ENCODE results near the gene ACBD6.
A peak's percentile ranks its signal among the peaks of the same experiment; 100 is the strongest.

ACBD6 gene

DNA sequence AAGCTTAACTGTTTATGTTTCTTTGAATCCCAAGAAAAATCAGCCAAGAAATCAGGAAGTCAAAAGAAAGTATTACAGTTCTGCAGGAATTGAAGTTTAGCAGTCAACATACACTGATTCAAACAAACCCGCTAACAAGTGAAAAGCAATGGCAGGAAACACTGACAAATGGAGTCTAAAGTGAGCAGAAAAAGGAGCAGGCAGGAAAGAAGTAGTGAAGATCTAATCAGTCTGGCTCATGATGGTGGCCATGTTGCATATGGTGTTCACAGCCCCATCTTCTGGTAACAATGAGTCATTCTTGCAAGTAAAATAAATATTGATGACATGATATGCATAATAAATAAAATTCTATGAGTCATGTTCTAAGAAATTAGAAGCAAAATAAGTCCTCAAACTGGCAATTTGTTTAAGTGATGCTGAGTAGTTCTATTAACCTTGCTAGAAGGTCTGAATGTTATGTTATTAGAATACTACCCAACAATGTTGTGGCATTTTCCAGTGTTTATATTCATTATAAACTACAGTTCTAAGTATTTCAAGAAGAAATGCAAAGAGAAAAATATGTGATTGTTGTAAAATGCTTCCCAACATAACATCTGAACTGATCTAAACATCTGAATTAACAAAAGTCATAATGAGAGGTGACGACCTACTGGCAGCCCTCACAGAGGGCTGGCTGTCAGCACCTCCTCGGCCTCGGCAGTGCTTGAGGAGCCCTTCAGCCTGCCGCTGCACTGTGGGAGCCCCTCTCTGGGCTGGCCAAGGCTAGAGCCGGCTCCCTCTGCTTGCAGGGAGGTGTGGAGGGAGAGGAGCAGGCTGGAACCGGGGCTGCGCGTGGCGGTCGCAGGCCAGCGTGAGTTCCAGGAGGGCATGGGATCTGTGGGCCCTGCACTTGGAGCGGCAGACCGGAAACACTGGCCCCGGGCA is 5.7 kb upstream of the ACBD6 start:
- Histone ChIP-seq H3K27ac (ENCODE audit: low read depth, low read length) (no peak overlapping the region), H3K9ac (ENCODE audit: low read length) (no peak overlapping the region), H3K4me1 (ENCODE audit: control insufficient read depth, insufficient read depth, low read length) (peaks cover 7% of the 10 kb centered on the region), H3K27me3 (ENCODE audit: control insufficient read depth, insufficient read depth, low read length) (no peaks in the 10 kb centered on the region), H3K36me3 (ENCODE audit: control insufficient read depth, insufficient read depth, low read length) (no peaks in the 10 kb centered on the region), H3K9me3 (ENCODE audit: control insufficient read depth, insufficient read depth, low read depth, low read length) (peaks cover 25% of the 10 kb centered on the region), H3K4me3 (ENCODE audit: low read depth, low read length) (no peak overlapping the region)

DNA sequence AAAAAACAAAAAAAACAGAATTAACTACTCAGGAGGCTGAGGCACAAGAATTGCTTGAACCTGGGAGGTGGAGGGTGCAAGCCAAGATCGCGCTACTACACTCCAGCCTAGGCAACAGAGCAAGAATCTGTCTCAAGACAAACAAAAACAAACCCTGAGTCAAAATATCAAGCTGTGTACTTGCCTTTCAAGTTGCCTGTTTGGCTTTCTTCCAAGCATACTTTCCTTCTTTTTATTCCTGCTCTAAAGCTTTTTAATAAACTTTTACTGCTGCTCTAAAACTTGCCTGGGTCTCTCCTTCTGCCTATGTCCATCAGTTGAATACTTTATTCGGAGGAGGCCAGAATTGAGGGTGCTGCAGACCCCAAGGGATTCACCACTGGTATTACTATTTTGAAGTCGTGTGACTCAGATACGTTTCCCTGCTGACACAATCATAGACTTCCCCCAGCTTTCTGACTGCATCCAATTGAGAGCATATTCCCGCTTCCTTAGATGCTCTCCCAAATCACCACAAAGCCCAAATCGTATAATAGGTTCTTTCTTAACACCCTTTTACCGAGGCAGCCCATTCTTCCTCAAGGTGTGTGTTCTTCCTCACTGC is 3.5 kb upstream of the ACBD6 start:
- H3K4me3 ChIP-seq (ENCODE audit: low read depth, low read length) = no peak overlapping the region
- H3K9ac ChIP-seq (ENCODE audit: low read length) = no peak overlapping the region
- no peaks in the 10 kb centered on the region for H3K36me3 ChIP-seq (ENCODE audit: control insufficient read depth, insufficient read depth, low read length)
- peaks cover 25% of the 10 kb centered on the region for H3K9me3 ChIP-seq (ENCODE audit: control insufficient read depth, insufficient read depth, low read depth, low read length)
- no peaks in the 10 kb centered on the region for H3K4me1 ChIP-seq (ENCODE audit: control insufficient read depth, insufficient read depth, low read length)
- no peak overlapping the region for H3K27ac ChIP-seq (ENCODE audit: low read depth, low read length)
- no peaks in the 10 kb centered on the region for H3K27me3 ChIP-seq (ENCODE audit: control insufficient read depth, insufficient read depth, low read length)

GRCh38 chr1:180504186-180504585 is 1.8 kb upstream of the ACBD6 start:
- Histone ChIP-seq H3K9ac (ENCODE audit: low read length) (no peak overlapping the region), H3K36me3 (ENCODE audit: control insufficient read depth, insufficient read depth, low read length) (no peaks in the 10 kb centered on the region), H3K9me3 (ENCODE audit: control insufficient read depth, insufficient read depth, low read depth, low read length) (peaks cover 16% of the 10 kb centered on the region), H3K4me1 (ENCODE audit: control insufficient read depth, insufficient read depth, low read length) (no peaks in the 10 kb centered on the region), H3K4me3 (ENCODE audit: low read depth, low read length) (no peak overlapping the region), H3K27ac (ENCODE audit: low read depth, low read length) (no peak overlapping the region), H3K27me3 (ENCODE audit: control insufficient read depth, insufficient read depth, low read length) (no peaks in the 10 kb centered on the region)

DNA sequence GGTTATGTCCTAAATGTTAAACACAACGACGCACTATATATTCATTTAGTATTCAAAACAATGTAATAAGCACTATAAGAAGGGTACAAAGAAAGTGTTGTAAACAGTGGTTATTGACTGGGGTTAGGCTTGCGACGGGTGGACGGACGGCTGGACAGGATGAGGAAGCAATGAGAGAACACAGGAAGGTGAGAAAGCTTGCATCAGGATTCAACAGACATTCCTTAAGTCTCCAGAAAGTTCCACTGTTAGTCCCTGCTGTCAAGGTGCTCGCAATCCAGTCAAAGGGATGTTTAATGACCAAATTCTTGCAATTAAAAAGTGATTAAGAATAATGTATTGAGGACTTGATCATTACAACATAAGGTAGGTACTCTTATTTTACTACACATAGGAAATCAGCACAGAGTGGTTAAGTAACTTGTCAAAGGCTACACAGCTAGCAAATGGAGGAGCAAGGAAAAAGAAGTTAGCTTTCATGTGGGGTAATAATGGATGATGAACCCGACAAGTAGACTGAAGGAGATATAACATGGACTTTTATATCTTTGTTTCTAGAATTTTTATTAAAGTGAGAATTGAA is 994 bp upstream of the ACBD6 start:
- Histone ChIP-seq H3K27ac (ENCODE audit: low read depth, low read length) (no peak overlapping the region), H3K4me3 (ENCODE audit: low read depth, low read length) (peak overlapping the region; percentile 98)

DNA sequence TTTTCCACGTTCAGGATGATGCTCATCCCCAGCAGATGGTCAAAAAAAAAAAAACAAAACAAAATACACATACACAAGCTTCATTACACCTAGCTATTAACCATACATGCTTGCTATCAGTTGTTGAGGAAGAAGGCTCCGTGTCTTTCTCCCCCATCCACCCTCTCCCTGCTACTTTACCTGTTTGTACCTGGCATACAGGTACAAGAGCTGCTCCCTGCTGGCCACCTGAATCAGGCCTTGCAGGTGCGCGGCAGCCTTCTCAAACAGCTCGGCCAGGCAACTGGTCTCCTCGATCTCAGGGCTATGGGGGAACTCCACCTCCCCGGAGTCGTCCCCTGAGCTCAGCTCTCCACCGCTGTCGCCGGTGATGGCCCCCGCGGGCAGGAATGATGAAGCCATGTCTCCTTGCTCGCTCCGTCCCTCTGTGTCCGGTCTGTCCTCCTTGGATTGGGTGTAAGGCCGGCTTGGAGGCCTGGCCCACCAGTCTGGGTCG is 464 bp downstream of the ACBD6 start:
- Histone ChIP-seq H3K9ac (ENCODE audit: low read length) (peak overlapping the region; percentile 90), H3K4me3 (ENCODE audit: low read depth, low read length) (peak overlapping the region; percentile 98), H3K27me3 (ENCODE audit: control insufficient read depth, insufficient read depth, low read length) (no peaks in the 10 kb centered on the region), H3K27ac (ENCODE audit: low read depth, low read length) (peak overlapping the region; percentile 78), H3K36me3 (ENCODE audit: control insufficient read depth, insufficient read depth, low read length) (0 out of 2 replicates have a peak, but pooled peaks cover 6% of the 10 kb centered on the region), H3K9me3 (ENCODE audit: control insufficient read depth, insufficient read depth, low read depth, low read length) (no peaks in the 10 kb centered on the region), H3K4me1 (ENCODE audit: control insufficient read depth, insufficient read depth, low read length) (no peaks in the 10 kb centered on the region)

More for the DNA sequence above, 994 bp upstream of the ACBD6 start:
- H3K4me1 ChIP-seq (ENCODE audit: control insufficient read depth, insufficient read depth, low read length) = no peaks in the 10 kb centered on the region
- no peaks in the 10 kb centered on the region for H3K27me3 ChIP-seq (ENCODE audit: control insufficient read depth, insufficient read depth, low read length)
- H3K9me3 ChIP-seq (ENCODE audit: control insufficient read depth, insufficient read depth, low read depth, low read length) = peaks cover 10% of the 10 kb centered on the region; the same call in 1 of the 2 replicates
- H3K9ac ChIP-seq (ENCODE audit: low read length) = no peak overlapping the region
- H3K36me3 ChIP-seq (ENCODE audit: control insufficient read depth, insufficient read depth, low read length) = 0 out of 2 replicates have a peak, but pooled peaks cover 4% of the 10 kb centered on the region

DNA sequence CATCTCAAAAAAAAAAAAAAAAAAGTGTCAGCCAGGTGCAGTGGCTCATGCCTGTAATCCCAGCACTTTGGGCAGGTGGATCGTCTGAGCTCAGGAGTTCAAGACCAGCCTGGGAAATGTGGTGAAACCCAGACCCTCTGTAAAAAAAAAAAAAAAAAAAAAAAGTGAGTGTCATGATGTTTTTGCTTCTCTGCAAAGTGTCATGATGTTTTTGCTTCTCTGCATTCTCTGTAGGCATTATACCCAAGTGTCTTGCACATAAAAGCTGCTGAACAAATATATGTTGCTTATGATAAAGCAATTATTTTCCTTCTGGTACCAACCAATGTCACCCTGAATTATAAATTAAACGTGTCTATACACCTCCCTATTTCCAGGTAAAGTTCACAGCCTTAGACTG is 1.7 kb downstream of the ACBD6 start:
- Histone ChIP-seq H3K9ac (ENCODE audit: low read length) (no peak overlapping the region), H3K27me3 (ENCODE audit: control insufficient read depth, insufficient read depth, low read length) (no peaks in the 10 kb centered on the region), H3K27ac (ENCODE audit: low read depth, low read length) (no peak overlapping the region), H3K9me3 (ENCODE audit: control insufficient read depth, insufficient read depth, low read depth, low read length) (no peaks in the 10 kb centered on the region), H3K4me1 (ENCODE audit: control insufficient read depth, insufficient read depth, low read length) (no peaks in the 10 kb centered on the region), H3K36me3 (ENCODE audit: control insufficient read depth, insufficient read depth, low read length) (0 out of 2 replicates have a peak, but pooled peaks cover 6% of the 10 kb centered on the region), H3K4me3 (ENCODE audit: low read depth, low read length) (0 out of 2 replicates have a peak overlapping the region, but pooled peaks have one; percentile 98)

DNA sequence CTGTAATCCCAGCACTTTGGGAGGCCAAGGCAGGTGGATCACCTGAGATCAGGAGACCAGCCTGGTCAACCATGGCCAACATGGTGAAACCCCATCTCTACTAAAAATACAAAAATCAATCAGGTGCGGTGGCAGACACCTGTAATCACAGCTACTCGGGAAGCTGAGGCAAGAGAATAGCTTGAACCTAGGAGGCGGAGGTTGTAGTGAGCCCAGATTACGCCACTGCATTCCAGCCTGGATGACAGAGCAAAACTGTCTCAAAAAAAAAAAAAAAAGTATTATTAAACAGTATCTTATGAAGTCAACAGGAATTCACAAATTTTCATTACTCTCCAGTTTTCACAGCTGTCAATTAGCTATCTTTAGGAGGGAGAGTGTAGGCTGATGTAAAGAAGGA is 3.8 kb downstream of the ACBD6 start:
- no peak overlapping the region for H3K9ac ChIP-seq (ENCODE audit: low read length)
- peaks cover 12% of the 10 kb centered on the region; the same call in 1 of the 2 replicates for H3K36me3 ChIP-seq (ENCODE audit: control insufficient read depth, insufficient read depth, low read length)
- H3K4me3 ChIP-seq (ENCODE audit: low read depth, low read length) = no peak overlapping the region
- H3K27ac ChIP-seq (ENCODE audit: low read depth, low read length) = no peak overlapping the region
- H3K27me3 ChIP-seq (ENCODE audit: control insufficient read depth, insufficient read depth, low read length) = no peaks in the 10 kb centered on the region
- H3K9me3 ChIP-seq (ENCODE audit: control insufficient read depth, insufficient read depth, low read depth, low read length) = no peaks in the 10 kb centered on the region
- H3K4me1 ChIP-seq (ENCODE audit: control insufficient read depth, insufficient read depth, low read length) = no peaks in the 10 kb centered on the region

GRCh38 chr1:180497826-180498225 is 4.6 kb downstream of the ACBD6 start:
- H3K4me3 ChIP-seq (ENCODE audit: low read depth, low read length) = no peak overlapping the region
- no peaks in the 10 kb centered on the region for H3K9me3 ChIP-seq (ENCODE audit: control insufficient read depth, insufficient read depth, low read depth, low read length)
- H3K9ac ChIP-seq (ENCODE audit: low read length) = no peak overlapping the region
- peaks cover 12% of the 10 kb centered on the region; the same call in 1 of the 2 replicates for H3K36me3 ChIP-seq (ENCODE audit: control insufficient read depth, insufficient read depth, low read length)
- H3K27me3 ChIP-seq (ENCODE audit: control insufficient read depth, insufficient read depth, low read length) = no peaks in the 10 kb centered on the region
- H3K27ac ChIP-seq (ENCODE audit: low read depth, low read length) = no peak overlapping the region
- no peaks in the 10 kb centered on the region for H3K4me1 ChIP-seq (ENCODE audit: control insufficient read depth, insufficient read depth, low read length)

GRCh38 chr1:180494370-180494769 is 8.0 kb downstream of the ACBD6 start:
- no peaks in the 10 kb centered on the region for H3K9me3 ChIP-seq (ENCODE audit: control insufficient read depth, insufficient read depth, low read depth, low read length)
- no peak overlapping the region for H3K9ac ChIP-seq (ENCODE audit: low read length)
- H3K27me3 ChIP-seq (ENCODE audit: control insufficient read depth, insufficient read depth, low read length) = no peaks in the 10 kb centered on the region
- peaks cover 20% of the 10 kb centered on the region; the same call in 1 of the 2 replicates for H3K36me3 ChIP-seq (ENCODE audit: control insufficient read depth, insufficient read depth, low read length)
- no peak overlapping the region for H3K27ac ChIP-seq (ENCODE audit: low read depth, low read length)
- H3K4me3 ChIP-seq (ENCODE audit: low read depth, low read length) = no peak overlapping the region
- H3K4me1 ChIP-seq (ENCODE audit: control insufficient read depth, insufficient read depth, low read length) = no peaks in the 10 kb centered on the region

DNA sequence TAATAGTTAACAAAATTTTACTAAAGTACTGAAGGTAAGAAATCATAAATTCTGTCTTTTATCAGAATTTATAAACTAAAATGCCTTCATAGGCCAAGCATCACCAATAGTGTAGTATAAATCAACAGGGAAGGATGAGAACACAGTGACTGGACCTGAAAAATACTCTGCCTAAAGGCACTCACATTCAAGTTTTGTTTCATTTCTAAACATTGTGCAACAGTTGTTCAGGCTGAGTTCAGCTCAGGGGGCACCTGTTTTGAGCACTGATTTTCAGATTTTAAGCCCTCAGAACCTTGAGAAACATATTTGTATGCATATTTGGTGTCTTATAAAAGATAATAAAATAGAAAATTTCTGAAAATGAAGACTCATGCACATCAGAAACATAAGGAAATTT is 12.4 kb downstream of the ACBD6 start:
- peaks cover 18% of the 10 kb centered on the region; the same call in 1 of the 2 replicates for H3K36me3 ChIP-seq (ENCODE audit: control insufficient read depth, insufficient read depth, low read length)
- H3K27me3 ChIP-seq (ENCODE audit: control insufficient read depth, insufficient read depth, low read length) = no peaks in the 10 kb centered on the region
- no peak overlapping the region for H3K27ac ChIP-seq (ENCODE audit: low read depth, low read length)
- H3K4me1 ChIP-seq (ENCODE audit: control insufficient read depth, insufficient read depth, low read length) = peaks cover 12% of the 10 kb centered on the region; the same call in 1 of the 2 replicates
- no peak overlapping the region for H3K4me3 ChIP-seq (ENCODE audit: low read depth, low read length)
- no peak overlapping the region for H3K9ac ChIP-seq (ENCODE audit: low read length)
- H3K9me3 ChIP-seq (ENCODE audit: control insufficient read depth, insufficient read depth, low read depth, low read length) = no peaks in the 10 kb centered on the region

Data from HUES6 (cell line).